ENCODE measurements around the gene HOXD8.

The HOXD8 gene

DNA sequence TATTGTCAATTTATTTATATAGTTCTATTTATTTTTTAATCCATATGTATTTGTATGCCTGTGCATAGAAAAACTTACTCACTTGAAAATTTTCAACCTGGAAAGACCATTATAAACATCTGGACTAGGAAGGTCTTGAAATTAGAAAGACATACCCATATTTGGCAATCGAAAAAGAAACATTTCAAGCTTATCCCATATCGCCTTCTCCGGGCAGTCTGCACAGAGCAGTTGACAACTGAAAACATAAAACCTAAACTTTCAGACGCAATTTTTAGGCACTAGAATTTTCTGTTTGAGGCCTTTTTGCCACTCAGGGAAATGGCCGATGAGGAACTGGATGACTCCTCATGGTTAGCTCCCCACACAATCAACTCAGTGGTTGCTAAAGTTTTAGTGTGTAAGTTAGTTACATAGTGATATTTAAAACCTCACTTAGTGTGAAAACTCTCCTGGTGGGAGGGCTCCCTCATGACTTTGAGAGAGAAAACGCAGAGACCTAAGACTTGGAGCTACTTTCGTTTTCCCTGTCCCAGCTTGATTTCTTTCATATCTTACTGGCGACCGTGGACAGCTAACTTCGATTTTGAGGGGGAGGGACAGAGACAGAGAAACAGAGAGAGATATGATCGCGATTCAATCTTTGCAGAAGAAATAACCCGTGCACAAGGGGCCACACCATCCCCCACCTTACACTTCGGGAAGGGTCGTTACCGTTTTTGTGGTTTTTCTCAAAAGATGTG lies 33.1 kb upstream of the HOXD8 start:
- Histone ChIP-seq H3K27ac (no peak overlapping the region), H3K9me3 (no peaks in the 10 kb centered on the region), H3K36me3 (no peaks in the 10 kb centered on the region), H3K4me3 (ENCODE audit: low read depth in 1 of 2, low read length in 1 of 2) (peak overlapping the region; percentile 36 to 56), H3K27me3 (peaks cover 100% of the 10 kb centered on the region), H3K4me1 (ENCODE audit: control insufficient read depth in 1 of 2, insufficient read depth in 1 of 2, low read depth in 1 of 2, low read length in 1 of 2) (peaks cover 32 to 40% of the 10 kb centered on the region in 2 experiments)
- TF ChIP-seq, protein P1, sequence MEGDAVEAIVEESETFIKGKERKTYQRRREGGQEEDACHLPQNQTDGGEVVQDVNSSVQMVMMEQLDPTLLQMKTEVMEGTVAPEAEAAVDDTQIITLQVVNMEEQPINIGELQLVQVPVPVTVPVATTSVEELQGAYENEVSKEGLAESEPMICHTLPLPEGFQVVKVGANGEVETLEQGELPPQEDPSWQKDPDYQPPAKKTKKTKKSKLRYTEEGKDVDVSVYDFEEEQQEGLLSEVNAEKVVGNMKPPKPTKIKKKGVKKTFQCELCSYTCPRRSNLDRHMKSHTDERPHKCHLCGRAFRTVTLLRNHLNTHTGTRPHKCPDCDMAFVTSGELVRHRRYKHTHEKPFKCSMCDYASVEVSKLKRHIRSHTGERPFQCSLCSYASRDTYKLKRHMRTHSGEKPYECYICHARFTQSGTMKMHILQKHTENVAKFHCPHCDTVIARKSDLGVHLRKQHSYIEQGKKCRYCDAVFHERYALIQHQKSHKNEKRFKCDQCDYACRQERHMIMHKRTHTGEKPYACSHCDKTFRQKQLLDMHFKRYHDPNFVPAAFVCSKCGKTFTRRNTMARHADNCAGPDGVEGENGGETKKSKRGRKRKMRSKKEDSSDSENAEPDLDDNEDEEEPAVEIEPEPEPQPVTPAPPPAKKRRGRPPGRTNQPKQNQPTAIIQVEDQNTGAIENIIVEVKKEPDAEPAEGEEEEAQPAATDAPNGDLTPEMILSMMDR (IDR thresholded peaks at IDR 0.05): no peak

GRCh38 chr2:176096986-176097819 lies 32.3 kb upstream of the HOXD8 start:
- H3K9me3 ChIP-seq: no peaks in the 10 kb centered on the region

DNA sequence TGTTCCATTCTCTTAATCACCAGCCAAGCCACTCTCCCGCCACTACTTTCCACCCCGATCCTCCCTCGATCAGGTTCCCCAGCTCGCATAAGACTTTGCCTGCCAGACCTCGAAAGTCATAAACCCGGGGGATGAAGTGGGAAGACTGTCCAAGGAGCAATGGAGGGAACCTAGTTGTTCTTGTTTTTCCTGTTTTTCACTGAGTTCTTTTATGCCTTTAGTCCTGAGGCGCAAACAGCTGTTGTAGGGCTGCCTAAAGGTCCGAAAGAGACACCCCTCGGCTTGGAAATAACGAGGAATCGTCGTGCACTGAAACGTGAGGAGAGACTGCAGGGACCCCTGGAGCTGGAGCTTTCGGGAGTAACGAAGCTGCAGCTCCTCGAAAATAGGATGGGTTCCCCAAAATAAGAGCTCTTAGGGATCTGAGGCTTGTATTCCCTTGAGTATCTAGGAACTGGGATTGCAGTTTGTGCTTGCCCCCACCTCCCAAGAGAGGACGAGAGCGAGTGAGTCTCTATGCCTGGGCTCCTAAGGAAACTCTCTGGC lies 31.6 kb upstream of the HOXD8 start:
- H3K9me3 ChIP-seq: no peaks in the 10 kb centered on the region
- H3K27ac ChIP-seq: no peak overlapping the region
- TF ChIP-seq, protein P1 (IDR thresholded peaks at IDR 0.05): no peak
- peaks cover 100% of the 10 kb centered on the region for H3K27me3 ChIP-seq
- H3K36me3 ChIP-seq: no peaks in the 10 kb centered on the region
- H3K4me1 ChIP-seq (ENCODE audit: control insufficient read depth in 1 of 2, insufficient read depth in 1 of 2, low read depth in 1 of 2, low read length in 1 of 2): peaks cover 26% of the 10 kb centered on the region in 2 experiments
- H3K4me3 ChIP-seq (ENCODE audit: low read depth in 1 of 2, low read length in 1 of 2): peak overlapping the region; percentile 36 to 56

More at GRCh38 chr2:176096986-176097819, 32.3 kb upstream of the HOXD8 start:
- no peaks in the 10 kb centered on the region for H3K36me3 ChIP-seq
- peaks cover 26 to 33% of the 10 kb centered on the region in 2 experiments for H3K4me1 ChIP-seq (ENCODE audit: control insufficient read depth in 1 of 2, insufficient read depth in 1 of 2, low read depth in 1 of 2, low read length in 1 of 2)
- H3K27ac ChIP-seq: no peak overlapping the region
- TF ChIP-seq, protein P1 (IDR thresholded peaks at IDR 0.05): no peak
- H3K4me3 ChIP-seq (ENCODE audit: low read depth in 1 of 2, low read length in 1 of 2): peak overlapping the region; percentile 36 to 56
- H3K27me3 ChIP-seq: peaks cover 100% of the 10 kb centered on the region

DNA sequence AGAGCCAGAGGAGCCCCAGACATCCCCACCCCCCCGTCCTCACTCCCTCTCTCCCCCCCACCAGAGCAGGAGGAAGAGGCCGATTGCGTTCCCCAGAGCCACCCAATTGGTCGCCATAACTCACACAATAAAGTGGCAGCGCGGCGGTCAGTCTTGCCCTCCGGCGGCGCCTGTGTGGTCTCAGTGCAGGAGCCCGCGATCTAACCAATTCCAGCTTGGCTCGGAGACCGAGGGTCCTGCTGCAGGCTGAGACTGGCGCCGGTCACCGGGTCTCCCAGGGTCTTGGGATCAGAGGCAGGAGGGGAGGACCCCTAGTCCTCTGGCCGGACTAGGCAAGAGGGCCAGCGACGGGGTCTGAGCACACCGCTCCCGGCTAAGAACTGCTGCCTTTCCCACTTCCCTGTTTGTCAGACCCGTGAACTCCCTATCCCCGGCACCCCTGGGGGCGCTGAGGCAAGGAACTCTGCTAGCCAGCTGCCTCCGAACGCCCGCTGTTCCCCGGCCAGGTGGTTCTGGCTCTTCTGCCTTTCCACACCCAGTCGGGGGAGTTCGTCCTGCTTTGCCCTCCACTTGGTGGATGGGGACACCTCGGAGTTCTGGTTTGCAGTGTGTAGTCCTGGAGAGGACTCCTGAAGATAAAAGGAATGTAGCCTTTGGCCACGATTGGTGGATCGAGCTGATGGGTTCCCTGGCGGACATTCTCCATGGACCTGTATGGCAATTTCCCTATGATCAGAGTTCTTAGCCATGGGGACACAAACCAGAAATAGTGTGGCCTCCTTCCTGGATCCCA lies 30.9 kb upstream of the HOXD8 start:
- Histone ChIP-seq H3K36me3 (no peaks in the 10 kb centered on the region), H3K27ac (no peak overlapping the region), H3K4me1 (ENCODE audit: control insufficient read depth in 1 of 2, insufficient read depth in 1 of 2, low read depth in 1 of 2, low read length in 1 of 2) (peaks cover 19 to 20% of the 10 kb centered on the region in 2 experiments), H3K27me3 (peaks cover 100% of the 10 kb centered on the region), H3K9me3 (no peaks in the 10 kb centered on the region), H3K4me3 (ENCODE audit: low read depth in 1 of 2, low read length in 1 of 2) (no peak overlapping the region)
- TF ChIP-seq, protein P1 (IDR thresholded peaks at IDR 0.05): no peak

DNA sequence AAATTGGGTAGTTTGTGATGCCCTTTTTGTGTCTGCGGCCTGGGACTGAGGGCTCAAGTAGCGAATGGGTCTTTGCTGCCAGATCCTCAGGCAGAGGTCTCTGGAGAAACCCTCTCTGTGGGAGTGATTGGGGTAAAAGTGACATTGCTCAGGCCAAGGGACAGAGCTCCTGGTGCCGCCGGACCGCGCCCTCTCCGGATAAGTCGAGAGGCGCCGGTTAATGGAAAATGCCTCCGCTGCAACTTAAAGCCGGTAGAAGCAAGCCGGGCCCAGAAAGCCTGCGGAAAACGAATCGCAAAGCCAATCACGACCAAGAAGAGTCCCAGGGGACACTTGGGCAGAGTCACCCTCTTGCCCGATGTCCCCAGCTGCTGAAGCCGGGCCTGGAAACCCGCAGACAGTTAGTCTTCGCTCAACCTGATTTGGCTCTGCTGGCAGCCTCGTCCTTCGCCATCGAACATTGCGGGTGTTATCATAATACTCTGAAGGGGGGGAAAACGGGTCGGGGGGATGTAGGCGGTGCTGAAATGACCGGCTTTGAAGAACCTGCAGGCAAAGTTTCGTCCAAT lies 30.3 kb upstream of the HOXD8 start:
- Histone ChIP-seq H3K27me3 (peaks cover 100% of the 10 kb centered on the region), H3K27ac (no peak overlapping the region), H3K4me3 (ENCODE audit: low read depth in 1 of 2, low read length in 1 of 2) (no peak overlapping the region)

More for the DNA sequence above, 30.3 kb upstream of the HOXD8 start:
- TF ChIP-seq, protein P1 (IDR thresholded peaks at IDR 0.05): no peak
- Histone ChIP-seq H3K36me3 (no peaks in the 10 kb centered on the region), H3K9me3 (no peaks in the 10 kb centered on the region), H3K4me1 (ENCODE audit: control insufficient read depth in 1 of 2, insufficient read depth in 1 of 2, low read depth in 1 of 2, low read length in 1 of 2) (peaks cover 19 to 20% of the 10 kb centered on the region in 2 experiments)

Data from neutrophil (primary cell).